ENCODE data around the gene SV2B. TPM values are rescaled to one million over a fixed set of nuclear protein-coding genes. Genes with fewer than 3 reads are reported as not detected.

The SV2B gene
- total RNA-seq, 3 donors from 2014 or later, result 0.44 to 4.9 (median 2.2) TPM

- intact Hi-C loops (cut with DNase I; ENCODE audit: low total_unique reads), result no loop called here
- DNase-seq (ENCODE audit: low spot score in 2 of 2), result no peak
- peaks cover 0 to 9% of the 10 kb centered on the region in 2 donors for H3K27me3 ChIP-seq
These were observed 31.1 kb upstream of the SV2B start for GRCh38 chr15:91068966-91069365.

GRCh38 chr15:91070872-91071271 is 29.2 kb upstream of the SV2B start:
- no peak for DNase-seq (ENCODE audit: low spot score in 2 of 2)
- no peak for TF ChIP-seq CTCF (IDR thresholded peaks at IDR 0.05)
- no peak for TF ChIP-seq POLR2AphosphoS5 (IDR thresholded peaks at IDR 0.05)
- no peak for TF ChIP-seq POLR2A (IDR thresholded peaks at IDR 0.05)
- Histone ChIP-seq H3K9me3 (no peaks in the 10 kb centered on the region), H3K36me3 (no peaks in the 10 kb centered on the region), H3K4me3 (no peak overlapping the region), H3K4me1 (no peaks in the 10 kb centered on the region), H3K27ac (no peak overlapping the region), H3K27me3 (peaks cover 0 to 9% of the 10 kb centered on the region in 2 donors)
- intact Hi-C loops (cut with DNase I; ENCODE audit: low total_unique reads), result no loop called here

More at GRCh38 chr15:91068966-91069365, 31.1 kb upstream of the SV2B start:
- Histone ChIP-seq H3K4me3 (no peak overlapping the region), H3K36me3 (no peaks in the 10 kb centered on the region), H3K4me1 (no peaks in the 10 kb centered on the region), H3K9me3 (no peaks in the 10 kb centered on the region), H3K27ac (no peak overlapping the region)
- no peak for TF ChIP-seq CTCF (IDR thresholded peaks at IDR 0.05)
- no peak for TF ChIP-seq POLR2AphosphoS5 (IDR thresholded peaks at IDR 0.05)
- no peak for TF ChIP-seq POLR2A (IDR thresholded peaks at IDR 0.05)

GRCh38 chr15:91072161-91072560 is 27.9 kb upstream of the SV2B start:
- Histone ChIP-seq H3K4me3 (no peak overlapping the region), H3K36me3 (no peaks in the 10 kb centered on the region), H3K4me1 (no peaks in the 10 kb centered on the region), H3K9me3 (no peaks in the 10 kb centered on the region), H3K27ac (no peak overlapping the region), H3K27me3 (peaks cover 0 to 9% of the 10 kb centered on the region in 2 donors)
- DNase-seq (ENCODE audit: low spot score in 2 of 2), result no peak
- TF ChIP-seq CTCF (IDR thresholded peaks at IDR 0.05) (no peak), POLR2AphosphoS5 (IDR thresholded peaks at IDR 0.05) (no peak), POLR2A (IDR thresholded peaks at IDR 0.05) (no peak)
- intact Hi-C loops (cut with DNase I; ENCODE audit: low total_unique reads), result no loop called here

GRCh38 chr15:91073077-91073476 is 27.0 kb upstream of the SV2B start:
- Histone ChIP-seq H3K4me1 (no peaks in the 10 kb centered on the region), H3K27ac (no peak overlapping the region), H3K36me3 (no peaks in the 10 kb centered on the region), H3K9me3 (no peaks in the 10 kb centered on the region), H3K4me3 (no peak overlapping the region), H3K27me3 (peaks cover 0 to 9% of the 10 kb centered on the region in 2 donors)
- TF ChIP-seq POLR2A (IDR thresholded peaks at IDR 0.05), result no peak
- no peak for TF ChIP-seq POLR2AphosphoS5 (IDR thresholded peaks at IDR 0.05)
- TF ChIP-seq CTCF (IDR thresholded peaks at IDR 0.05), result no peak
- intact Hi-C loops (cut with DNase I; ENCODE audit: low total_unique reads), result no loop called here
- no peak for DNase-seq (ENCODE audit: low spot score in 2 of 2)

- peaks cover 0 to 9% of the 10 kb centered on the region in 2 donors for H3K27me3 ChIP-seq
- H3K4me1 ChIP-seq, result no peaks in the 10 kb centered on the region
- intact Hi-C loops (cut with DNase I; ENCODE audit: low total_unique reads), result no loop called here
- H3K4me3 ChIP-seq, result no peak overlapping the region
- no peaks in the 10 kb centered on the region for H3K9me3 ChIP-seq
- DNase-seq (ENCODE audit: low spot score in 2 of 2), result no peak
- TF ChIP-seq POLR2AphosphoS5 (IDR thresholded peaks at IDR 0.05) (no peak), POLR2A (IDR thresholded peaks at IDR 0.05) (no peak), CTCF (IDR thresholded peaks at IDR 0.05) (no peak)
- no peaks in the 10 kb centered on the region for H3K36me3 ChIP-seq
- H3K27ac ChIP-seq, result no peak overlapping the region
These were observed 26.3 kb upstream of the SV2B start for GRCh38 chr15:91073768-91074167.

All from breast epithelium (tissue), 4 donors.